GM12878 (cell line): ENCODE measurements around the gene FADS1.

ENCODE experiments used
- CBFB ChIP-seq: IDR thresholded peaks from 2 replicates; pipeline ENCODE4 v1.6.1; 2016; ENCODE audit warnings: antibody characterized with exemption, low read depth
- CTCF ChIP-seq, 3 experiments: IDR thresholded peaks in 2 of 3; conservative IDR thresholded peaks in 1 of 3; 2 replicates each; pipeline ENCODE4 v1.5.1; 2011; ENCODE audit warnings: low read depth in 3 of 3, low read length in 3 of 3, mild to moderate bottlenecking in 3 of 3, control low read depth in 2 of 3, moderate library complexity in 2 of 3, inconsistent platforms in 1 of 3, mixed read lengths in 1 of 3; ENCODE audit not compliant: control insufficient read depth in 2 of 3, insufficient read depth in 1 of 3; ENCODE audit errors: extremely low read depth in 1 of 3
- EGR1 ChIP-seq, 2 experiments: IDR thresholded peaks; 1 replicate in 1 of 2; 2 replicates in 1 of 2; pipeline ENCODE4 v1.6.1; 2011 to 2012; ENCODE audit warnings: low read depth in 2 of 2, low read length in 2 of 2, borderline replicate concordance in 1 of 2, mild to moderate bottlenecking in 1 of 2, moderate library complexity in 1 of 2
- RBBP5 ChIP-seq: fragments of 200-600 bp; sonication (generic); conservative IDR thresholded peaks from 2 replicates; pipeline ENCODE4 v1.6.1; 2016
- RUNX3 ChIP-seq: IDR thresholded peaks from 2 replicates; pipeline ENCODE4 v1.6.1; 2012; ENCODE audit warnings: low read length, inconsistent platforms
- USF2 ChIP-seq: IDR thresholded peaks from 2 replicates; pipeline ENCODE4 v1.6.1; 2011; ENCODE audit warnings: low read depth, low read length, improper control_type of control experiment, borderline replicate concordance

- no peak for TF ChIP-seq USF2
- no peak for TF ChIP-seq CTCF (IDR thresholded peaks at IDR 0.05 in 2 of 3, conservative IDR thresholded peaks at IDR 0.05 in 1 of 3; ENCODE audit: control insufficient read depth in 2 of 3, extremely low read depth in 1 of 3, insufficient read depth in 1 of 3, low read depth in 3 of 3, low read length in 3 of 3)
- no peak for TF ChIP-seq CBFB
- no peak for TF ChIP-seq RBBP5
- TF ChIP-seq RUNX3, result no peak
- TF ChIP-seq EGR1 (IDR thresholded peaks at IDR 0.05; ENCODE audit: borderline replicate concordance in 1 of 2, low read depth in 2 of 2, low read length in 2 of 2), result no peak
Observed at GRCh38 chr11:61820174-61820573, 3.4 kb upstream of the FADS1 start.
